HG03025 (cell line): ENCODE measurements around the gene MRPL27.
"Not testable (repeated sequence)": the region's sequence is repeated elsewhere in the genome, so short reads cannot be mapped to it uniquely, and the experiment has no call there.

Experiments used
- ATAC-seq: cut with Tn5 transposase; IDR thresholded peaks from one replicate; pipeline ENCODE4 v1.9.1; 2021; ENCODE audit warnings: mild to moderate bottlenecking, moderate library complexity; ENCODE audit not compliant: unreplicated experiment, low FRiP score

MRPL27 gene

GRCh38 chr17:50347117-50347893 lies 25.7 kb downstream of the MRPL27 start:
- ATAC-seq = no peak

GRCh38 chr17:50346313-50347116 lies 26.5 kb downstream of the MRPL27 start:
- ATAC-seq = peak; percentile 48

DNA sequence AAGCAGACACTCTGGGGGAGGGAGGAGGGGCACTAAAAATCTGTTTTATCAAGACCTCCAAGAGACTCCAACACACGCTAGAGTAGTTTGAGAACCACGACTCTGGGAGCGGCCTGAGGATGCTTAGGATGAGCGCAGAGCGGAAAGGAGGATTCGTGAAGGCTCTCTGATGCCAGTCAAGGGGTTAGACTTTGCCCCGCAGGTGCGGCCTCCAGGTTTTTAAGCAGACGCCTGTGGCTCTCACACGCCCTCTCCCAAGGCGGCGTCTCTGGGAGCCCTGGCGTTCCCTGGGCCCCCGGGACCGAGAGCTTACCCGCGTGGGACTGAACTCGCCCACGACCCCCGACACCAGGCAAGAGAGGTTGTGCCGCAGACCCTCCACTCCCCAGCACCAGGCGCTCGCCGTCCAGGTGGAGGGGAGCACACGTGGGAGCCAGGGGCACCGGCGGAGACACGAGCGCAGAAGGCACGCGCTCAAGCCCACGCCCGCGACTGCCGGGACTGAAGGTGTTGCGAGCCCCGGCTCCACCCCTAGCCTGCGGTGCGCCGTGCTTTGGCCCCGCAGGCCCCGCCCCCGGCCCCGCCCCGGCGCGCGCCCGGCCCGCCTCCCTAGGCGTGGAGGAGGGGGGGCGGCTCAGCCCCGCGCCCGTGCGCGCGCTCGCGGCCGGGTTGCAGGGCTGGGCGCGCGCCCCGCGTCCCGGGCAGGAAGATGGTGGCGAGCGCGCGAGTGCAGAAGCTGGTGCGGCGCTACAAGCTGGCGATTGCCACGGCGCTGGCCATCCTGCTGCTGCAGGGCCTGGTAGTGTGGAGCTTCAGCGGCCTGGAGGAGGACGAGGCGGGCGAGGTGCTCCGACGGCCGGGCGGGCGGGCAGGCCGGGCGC lies 27.3 kb downstream of the MRPL27 start, which contains the start of gene XYLT2:
TSS of gene XYLT2 (plus strand) at position 695 of the 881 bp plus-strand sequence. CDS start at position 710, 15 bp downstream.
- peak; percentile 68 for ATAC-seq

GRCh38 chr17:50344731-50345365 lies 28.1 kb downstream of the MRPL27 start:
- no peak for ATAC-seq

DNA sequence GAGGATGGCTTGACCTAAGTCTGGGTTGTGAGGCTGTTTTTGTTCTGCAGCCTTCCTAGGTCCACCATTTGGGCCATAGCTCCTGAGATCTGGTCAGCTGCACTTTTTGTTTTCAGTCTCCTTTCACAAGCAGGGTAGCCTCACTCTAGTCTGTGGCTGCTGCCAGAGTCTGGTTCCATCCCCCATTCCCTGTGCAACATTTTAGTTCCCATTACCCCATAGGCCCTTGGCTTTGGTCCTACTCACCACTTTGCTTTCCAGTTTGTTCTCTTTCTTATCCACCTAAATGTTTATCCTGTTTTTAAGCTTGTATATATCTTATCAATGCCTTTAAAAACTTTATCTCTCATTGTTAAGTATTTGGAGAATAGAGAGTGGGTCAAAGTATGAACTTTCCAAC lies 33.6 kb downstream of the MRPL27 start:
- ATAC-seq = no peak

GRCh38 chr17:50338645-50339044 lies 34.3 kb downstream of the MRPL27 start:
- ATAC-seq = no peak

DNA sequence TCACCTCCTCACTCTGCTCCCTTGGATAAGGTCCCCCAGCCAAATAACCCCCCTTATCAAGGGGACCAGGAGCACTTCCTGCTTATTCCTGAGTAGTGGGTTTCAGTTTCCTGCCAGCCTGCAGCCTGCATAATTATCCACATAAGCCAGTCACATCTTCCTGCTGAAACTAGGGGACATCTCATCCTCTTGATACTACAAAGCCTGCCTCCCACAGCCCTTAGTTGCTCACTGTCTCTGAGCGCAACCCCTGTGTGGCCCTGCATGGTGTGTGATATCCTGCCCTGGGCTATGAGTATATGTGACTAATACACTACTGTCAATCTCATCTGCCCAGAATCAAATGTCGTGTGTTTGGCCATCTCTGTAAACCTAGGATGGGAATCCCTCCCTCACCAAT lies 35.0 kb downstream of the MRPL27 start:
- ATAC-seq = no peak

DNA sequence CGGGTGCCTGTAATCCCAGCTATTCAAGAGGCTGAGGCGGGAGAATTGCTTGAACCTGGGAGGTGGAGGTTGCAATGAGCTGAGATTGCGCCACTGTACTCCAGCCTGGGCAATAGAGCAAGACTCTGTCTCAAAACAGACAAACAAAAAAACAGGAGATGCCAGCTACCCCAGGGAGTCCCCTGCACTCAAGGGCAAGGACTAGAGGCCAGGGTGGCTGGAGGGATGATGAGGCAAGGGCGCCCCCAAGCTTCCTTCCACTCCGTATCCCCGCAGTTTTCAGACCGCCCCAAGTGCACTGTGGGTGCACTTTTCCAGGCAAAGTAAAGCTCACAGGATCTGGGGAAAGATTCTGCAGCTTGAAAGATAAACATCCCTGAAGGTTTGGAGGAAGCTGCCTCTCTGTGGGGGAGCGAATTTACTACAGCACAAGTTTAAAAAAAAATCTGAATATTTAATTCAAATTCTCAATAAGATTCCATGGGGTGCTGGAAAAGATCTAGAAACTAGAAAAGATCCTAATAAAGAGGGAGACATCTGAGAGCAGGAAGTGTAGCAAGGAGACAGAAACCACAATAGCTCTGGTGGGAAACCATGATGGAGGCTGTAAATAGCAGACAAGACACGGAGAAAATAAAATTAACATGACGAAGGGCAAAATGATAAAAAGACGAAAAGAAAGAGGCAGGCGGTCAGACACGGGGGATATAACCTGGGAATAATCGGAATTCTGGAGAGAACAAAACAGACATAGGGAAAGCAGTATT lies 39.5 kb downstream of the MRPL27 start:
- not testable (repeated sequence) for ATAC-seq

DNA sequence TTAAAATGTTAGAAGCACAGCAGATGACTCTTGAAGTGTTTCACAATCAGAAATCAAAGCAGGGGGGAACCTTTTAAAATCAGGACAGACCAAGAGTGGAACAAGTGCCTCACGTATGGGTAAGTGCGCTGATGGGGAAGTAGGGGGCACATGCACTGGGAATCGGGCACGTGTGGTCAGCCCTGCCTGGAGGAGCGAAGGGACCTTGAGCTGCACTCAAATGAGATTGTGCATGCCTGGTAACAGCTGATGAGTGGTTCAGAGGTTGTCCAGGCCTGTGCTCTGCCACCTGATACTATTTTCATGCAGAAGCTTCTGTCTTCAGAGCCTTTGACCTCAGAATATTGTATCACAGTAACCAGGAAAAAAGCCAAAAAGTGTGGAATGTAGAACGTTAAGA lies 40.8 kb downstream of the MRPL27 start:
- no peak for ATAC-seq

DNA sequence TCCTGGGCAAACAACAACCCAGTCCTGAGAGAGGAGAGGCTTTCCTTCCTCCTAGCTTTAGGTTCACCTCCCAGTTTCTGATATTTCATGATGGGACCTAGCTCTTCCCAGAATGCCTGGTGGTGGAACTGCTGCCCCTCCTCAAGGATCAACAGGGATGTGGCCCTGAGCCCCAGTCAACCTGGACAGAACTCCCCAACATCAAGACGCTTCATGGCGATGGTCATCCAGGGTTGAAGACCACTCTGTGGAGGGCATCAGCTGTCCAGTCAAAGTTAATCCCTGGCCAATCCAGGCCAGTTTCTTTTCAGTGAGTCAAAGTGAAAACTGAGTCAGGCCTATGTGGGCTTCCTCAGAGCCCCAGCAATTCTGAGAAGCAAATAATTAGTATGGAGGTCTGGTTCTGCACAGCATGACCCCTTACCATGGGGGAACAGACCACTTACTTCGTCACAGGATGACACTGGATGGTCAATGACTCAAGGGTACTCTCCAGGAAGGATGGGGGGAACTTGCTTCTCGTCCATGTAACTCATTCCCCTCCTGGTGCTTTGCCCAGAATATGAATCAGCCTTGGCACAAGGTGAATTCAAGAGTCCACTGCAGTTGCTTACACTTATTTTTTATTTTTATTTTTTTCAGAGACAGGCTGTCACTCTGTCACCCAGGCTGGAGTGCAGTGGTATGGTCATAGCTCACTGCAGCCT lies 41.7 kb downstream of the MRPL27 start:
- no peak for ATAC-seq

DNA sequence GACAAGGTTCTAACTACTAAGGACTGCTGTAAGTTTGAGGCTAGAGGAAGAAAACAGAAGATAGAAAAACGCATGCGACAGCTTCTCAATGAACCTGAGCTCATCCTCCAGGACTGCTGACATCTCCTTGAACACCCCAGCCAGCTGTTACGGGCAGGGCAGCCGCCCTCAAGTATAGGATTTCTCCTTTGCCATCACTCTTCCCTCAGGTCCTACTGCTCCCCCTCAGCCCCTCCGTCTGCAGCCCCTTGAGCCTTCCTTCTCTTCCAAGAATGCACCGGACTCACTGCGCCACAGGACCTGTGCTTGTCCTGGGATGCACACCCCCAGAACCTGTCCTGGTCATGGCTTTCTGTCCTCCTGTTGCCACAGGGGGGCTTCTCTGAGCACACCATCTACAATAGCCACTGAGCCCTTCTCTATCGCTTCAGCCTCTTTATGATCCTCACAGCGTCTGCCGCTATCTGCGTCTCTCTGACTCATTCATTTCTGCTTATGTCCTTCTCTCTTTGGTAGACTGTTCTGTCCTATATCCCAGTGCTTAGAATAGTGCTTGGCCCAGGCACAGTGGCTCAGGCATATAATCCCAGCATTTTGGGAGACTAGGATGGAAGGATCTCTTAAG lies 42.7 kb downstream of the MRPL27 start:
- ATAC-seq = no peak

DNA sequence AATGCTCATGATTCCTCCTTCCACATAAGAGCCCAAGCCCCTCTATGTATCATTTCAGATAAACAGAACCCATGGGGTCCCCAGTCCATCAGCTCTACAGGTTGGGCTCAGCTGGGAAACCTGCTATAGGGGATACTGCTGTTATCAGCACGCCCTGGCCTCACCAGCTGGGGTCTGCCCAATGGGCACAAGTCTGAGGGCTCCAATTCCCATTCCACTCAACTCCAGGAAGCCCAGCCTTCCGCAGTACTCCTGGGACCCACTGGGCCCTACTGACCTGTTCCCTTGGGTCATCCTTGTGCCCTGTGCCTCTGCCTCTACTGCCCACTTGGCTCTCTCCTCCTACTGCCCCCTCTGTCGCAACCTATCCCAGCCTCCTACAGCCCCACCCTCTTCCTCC lies 43.3 kb downstream of the MRPL27 start:
- ATAC-seq = no peak

DNA sequence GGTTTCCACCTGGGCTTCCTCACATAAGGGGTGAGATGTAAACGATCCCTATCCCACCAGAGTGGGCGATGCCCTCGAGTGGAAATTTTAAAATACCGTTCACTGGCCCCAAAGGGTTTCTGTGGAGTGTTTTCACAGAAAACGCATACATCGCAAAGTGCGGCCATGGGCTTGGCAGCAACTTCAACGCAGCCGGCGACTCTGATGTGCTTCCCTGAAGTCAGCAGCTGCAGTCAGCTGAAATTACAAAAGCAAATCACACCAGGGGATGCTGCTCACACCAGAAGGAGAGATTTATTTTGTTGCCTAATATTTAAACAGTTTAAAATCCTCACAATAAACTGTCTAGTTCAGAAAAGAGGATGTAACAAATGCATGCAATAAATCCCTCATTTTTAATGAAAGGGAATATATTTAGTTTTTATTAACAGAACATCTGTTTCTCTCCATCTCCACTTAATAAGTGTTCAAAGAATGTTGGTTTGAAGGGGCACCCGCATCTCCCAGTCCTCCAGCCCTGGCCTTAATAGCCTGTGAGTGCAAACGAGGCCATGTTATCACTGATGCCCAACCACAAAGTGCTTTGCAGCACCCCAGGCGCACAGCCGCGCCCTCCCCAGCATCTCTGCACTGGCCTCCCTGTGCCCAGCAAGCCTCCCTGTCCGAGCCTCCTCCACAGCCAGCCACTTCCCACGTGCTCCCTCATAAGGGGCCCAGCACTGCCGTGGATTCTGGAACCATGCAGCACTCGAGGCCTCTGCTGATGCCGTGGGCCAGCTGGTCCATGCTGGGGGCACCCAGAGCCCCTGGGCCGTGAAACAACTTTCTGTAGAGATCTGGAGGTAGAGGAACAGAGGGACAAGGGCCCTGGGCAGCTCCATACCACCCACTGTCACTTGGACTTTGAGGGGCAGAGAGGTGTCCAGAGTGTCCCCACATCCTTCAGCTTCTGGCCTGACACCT lies 44.3 kb downstream of the MRPL27 start:
- no peak for ATAC-seq

DNA sequence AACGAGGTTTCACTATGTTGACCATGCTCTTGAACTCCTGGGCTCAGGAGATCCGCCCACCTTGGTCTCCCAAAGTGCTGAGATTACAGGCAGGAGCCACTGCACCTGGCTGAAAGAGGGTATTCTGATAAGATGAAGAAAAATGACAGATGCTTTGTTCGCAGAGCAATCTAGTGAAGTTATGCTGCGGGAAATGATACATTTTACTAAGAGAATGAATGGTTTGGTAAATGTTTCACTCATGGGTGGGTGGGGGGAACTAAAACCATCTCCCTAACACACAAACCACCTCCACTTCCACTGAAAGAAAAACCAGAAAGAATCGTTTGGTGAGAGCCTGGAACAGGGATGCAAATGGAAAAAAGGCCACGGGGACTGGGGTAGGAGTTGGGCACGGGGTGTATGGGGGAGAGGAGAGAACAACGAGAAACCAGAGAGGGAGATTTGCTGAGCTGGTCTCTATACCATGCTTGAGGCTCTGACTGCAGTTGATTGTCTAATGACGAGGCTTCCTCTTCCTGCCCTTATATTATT lies 46.1 kb downstream of the MRPL27 start:
- no peak for ATAC-seq

DNA sequence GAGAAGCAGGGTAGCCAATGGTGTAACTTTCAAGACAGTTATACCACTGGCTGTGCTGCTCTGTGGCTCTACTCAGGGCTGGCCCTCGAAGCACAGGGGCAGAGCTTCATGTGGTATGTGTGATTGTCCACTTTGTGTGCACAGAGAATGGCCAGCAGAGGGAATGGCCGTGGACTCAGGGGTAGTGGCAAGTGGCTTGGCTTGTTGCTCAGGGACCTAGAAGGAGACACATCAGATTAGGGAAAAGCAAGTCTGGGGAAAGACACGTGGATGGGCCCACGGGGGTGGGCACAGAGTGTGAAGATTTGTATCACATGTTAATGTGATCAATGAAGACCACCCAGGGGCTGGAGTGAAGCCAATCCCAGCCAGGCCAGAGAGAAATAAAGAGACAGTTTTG lies 47.1 kb downstream of the MRPL27 start:
- ATAC-seq = no peak

DNA sequence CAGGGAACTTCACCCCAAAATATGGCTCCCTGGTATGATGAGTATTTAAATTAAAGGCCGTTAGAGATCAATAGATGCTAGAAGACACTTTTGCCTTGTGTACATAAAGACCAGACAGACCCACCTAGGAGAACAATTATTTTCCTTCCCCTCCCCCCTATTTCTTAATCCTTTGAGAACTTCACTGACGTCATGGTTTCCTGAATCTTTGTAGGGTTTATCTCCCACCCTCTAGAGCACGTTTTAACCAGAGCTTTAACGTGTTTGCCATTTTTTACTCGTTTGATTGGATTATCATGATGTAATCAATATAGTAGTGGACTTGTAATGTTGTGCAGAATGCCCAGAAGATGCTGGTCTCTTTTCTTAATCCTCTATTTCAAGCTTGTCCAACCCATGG lies 49.9 kb downstream of the MRPL27 start:
- no peak for ATAC-seq

DNA sequence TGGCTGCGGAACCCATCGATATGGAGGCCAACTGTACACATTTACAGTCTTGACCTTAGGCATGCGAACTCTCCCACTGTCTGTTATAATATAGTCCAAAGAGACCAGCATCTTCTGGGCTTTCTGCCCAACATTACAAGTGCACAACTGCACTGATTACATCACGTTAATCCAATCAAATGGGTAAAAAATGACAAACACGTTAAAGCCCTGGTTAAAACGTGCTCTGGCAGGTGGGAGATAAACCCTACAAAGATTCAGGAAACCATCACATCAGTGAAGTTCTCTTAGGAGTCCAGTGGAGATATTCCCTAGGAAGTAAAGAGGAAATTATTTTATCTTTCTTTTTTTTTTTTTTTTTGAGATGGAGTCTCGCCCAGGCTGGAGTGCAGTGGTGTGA lies 50.7 kb downstream of the MRPL27 start:
- no peak for ATAC-seq
